22Rv1 (cell line): Measurements from ENCODE around the gene AGBL1.

Source experiments
- CTCF ChIP-seq: fragments of 450-650 bp; IDR thresholded peaks from 2 replicates; pipeline ENCODE4 v1.5.1; 2017; ENCODE audit warnings: mild to moderate bottlenecking
- ZFX ChIP-seq: fragments of 450-650 bp; IDR thresholded peaks from 2 replicates; pipeline ENCODE4 v1.6.1; 2017; ENCODE audit warnings: antibody characterized with exemption, borderline replicate concordance

- TF ChIP-seq CTCF (no peak), ZFX (no peak)
Measured at GRCh38 chr15:86491118-86491517, 411.4 kb downstream of the AGBL1 start.
